NCI-H1930 (cell line): ENCODE measurements around the gene SMIM26.

ENCODE experiments used
- DNase-seq, 2 experiments: peaks; one replicate each; lab custom pipeline; 2025; lab: John Stamatoyannopoulos, UW

The SMIM26 gene

GRCh38 chr20:18580012-18580411 is 12.8 kb downstream of the SMIM26 start:
- DNase-seq = no peak

- peak in 1 of 2 experiments; percentile 91 for DNase-seq
Measured at GRCh38 chr20:18585134-18585533, 17.9 kb downstream of the SMIM26 start.

GRCh38 chr20:18587665-18588573 is 20.7 kb downstream of the SMIM26 start, which contains the start of gene DTD1:
Gene DTD1 (plus strand): TSS chr20:18588054. CDS start chr20:18588073, 19 bp downstream.
- DNase-seq = peak; percentile 87 to 94

DNA sequence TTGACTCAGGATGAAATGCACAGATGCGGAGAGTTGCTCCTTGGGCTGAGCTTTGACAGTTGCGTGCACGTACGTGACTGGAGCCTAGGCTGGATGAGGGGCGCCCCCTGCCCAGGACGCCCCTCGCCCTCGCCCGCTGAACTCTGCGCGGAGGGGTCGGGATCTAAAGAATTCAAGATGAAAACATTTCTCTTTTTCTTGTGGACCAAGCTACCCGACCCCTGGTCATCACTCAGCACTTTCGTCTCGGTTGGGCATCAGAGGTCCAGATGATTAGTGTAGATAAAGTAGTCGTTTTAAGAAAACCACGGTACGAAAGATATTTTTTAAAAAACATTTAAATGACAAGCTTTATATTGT is 21.3 kb downstream of the SMIM26 start:
- no peak for DNase-seq

- DNase-seq = no peak
Measured at GRCh38 chr20:18589941-18590674, 22.9 kb downstream of the SMIM26 start.

- no peak for DNase-seq
Measured at GRCh38 chr20:18596270-18596669, 29.0 kb downstream of the SMIM26 start.

GRCh38 chr20:18609741-18610140 is 42.5 kb downstream of the SMIM26 start:
- no peak for DNase-seq

DNA sequence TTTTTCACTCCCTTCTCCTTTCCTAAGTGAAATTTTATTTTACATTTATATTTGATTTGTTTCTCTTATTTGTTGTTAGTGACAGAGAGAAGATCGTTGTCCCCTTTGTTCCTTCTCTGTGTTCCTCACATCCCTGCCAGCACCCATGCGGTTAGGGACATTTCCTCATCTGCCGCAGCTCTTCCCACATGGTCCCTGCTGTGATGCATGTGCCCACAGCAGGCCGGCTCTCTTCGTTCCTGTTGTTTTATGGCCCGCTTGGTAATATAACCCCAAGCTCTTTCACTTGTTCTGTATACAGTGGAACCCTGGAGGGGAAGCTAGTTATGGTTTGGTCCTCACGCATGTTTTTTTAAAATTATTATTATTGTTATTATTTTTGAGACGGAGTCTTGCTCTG is 44.3 kb downstream of the SMIM26 start:
- no peak for DNase-seq

DNA sequence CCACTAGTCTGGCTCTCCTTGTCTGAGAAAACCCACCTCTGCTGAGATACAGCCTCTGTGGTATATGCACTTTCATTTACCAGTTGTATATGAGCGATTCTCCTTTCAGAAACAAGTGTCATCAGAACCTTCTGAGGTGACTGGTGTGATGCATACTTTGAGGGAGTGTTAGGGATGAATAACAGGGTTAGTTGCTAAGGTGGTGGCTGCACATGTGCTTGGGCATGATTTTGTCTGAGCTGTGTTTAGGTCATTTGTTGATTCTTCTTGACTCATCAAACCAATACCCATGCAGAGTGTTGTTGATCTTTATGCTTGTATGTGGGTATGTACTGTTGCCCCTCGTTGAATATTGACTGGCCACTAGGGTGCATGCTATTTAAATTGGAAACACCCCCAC is 46.3 kb downstream of the SMIM26 start:
- no peak for DNase-seq

DNA sequence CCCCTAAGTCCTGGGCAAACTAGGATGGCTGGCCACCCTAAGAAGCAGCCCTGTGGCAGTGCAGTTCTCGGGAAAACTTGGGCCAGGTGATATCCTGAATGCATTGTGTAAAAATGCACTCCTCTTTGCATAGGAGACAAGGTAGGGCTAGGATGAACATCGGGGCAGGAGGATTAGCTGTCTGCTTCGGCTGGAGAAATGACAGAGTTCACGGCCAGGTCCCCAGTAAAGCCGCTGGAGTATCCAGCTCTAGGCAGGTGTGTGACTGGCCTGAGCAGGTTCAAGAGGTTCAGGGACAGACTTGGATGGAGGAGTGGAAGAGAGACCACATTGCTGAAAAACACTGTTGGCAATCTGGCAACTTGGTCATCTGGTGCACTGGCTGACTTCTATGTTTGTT is 47.0 kb downstream of the SMIM26 start:
- DNase-seq = no peak

- DNase-seq = no peak
Measured at GRCh38 chr20:18615020-18615650, 47.9 kb downstream of the SMIM26 start.
